Activated T-cell treated with anti-CD3 and anti-CD28 coated beads, Interleukin-2, amount 50 U/mL, for 4 hours (primary cell): ENCODE data around the gene CXCR5. TPM values are rescaled to one million over a fixed set of nuclear protein-coding genes. Genes with fewer than 3 reads are reported as not detected.

Experiments
- ATAC-seq, 2 donors: fragments of 200-7000 bp; cut with Tn5 transposase; one replicate each; pipeline ENCODE4 v1.10.0; 2021
- DNase-seq: peaks from one replicate; pipeline ENCODE4 v3.0.0-alpha.2; 2020
- H3K27me3 Mint-ChIP-seq: one replicate; pipeline ENCODE4 v1.8.0; 2021; ENCODE audit warnings: low read depth, mixed read lengths
- H3K36me3 Mint-ChIP-seq: one replicate; pipeline ENCODE4 v1.8.0; 2022; ENCODE audit warnings: mixed read lengths; ENCODE audit not compliant: insufficient read depth
- H3K4me1 Mint-ChIP-seq: one replicate; pipeline ENCODE4 v1.8.0; 2021; ENCODE audit warnings: low read depth, mixed read lengths
- H3K4me3 Mint-ChIP-seq: one replicate; pipeline ENCODE4 v1.8.0; 2021; ENCODE audit warnings: mild to moderate bottlenecking, moderate library complexity, mixed read lengths
- H3K9me3 Mint-ChIP-seq: one replicate; pipeline ENCODE4 v1.8.0; 2021; ENCODE audit warnings: mixed read lengths
- total RNA-seq, 3 donors: library from RNA; stranded (reverse); gene quantifications; one replicate each; pipeline ENCODE4 v1.2.1, GENCODE V29; 2021

Gene CXCR5
- total RNA-seq, 3 donors from 2014 or later: 17.6 to 30.8 (median 23.7) TPM

DNA sequence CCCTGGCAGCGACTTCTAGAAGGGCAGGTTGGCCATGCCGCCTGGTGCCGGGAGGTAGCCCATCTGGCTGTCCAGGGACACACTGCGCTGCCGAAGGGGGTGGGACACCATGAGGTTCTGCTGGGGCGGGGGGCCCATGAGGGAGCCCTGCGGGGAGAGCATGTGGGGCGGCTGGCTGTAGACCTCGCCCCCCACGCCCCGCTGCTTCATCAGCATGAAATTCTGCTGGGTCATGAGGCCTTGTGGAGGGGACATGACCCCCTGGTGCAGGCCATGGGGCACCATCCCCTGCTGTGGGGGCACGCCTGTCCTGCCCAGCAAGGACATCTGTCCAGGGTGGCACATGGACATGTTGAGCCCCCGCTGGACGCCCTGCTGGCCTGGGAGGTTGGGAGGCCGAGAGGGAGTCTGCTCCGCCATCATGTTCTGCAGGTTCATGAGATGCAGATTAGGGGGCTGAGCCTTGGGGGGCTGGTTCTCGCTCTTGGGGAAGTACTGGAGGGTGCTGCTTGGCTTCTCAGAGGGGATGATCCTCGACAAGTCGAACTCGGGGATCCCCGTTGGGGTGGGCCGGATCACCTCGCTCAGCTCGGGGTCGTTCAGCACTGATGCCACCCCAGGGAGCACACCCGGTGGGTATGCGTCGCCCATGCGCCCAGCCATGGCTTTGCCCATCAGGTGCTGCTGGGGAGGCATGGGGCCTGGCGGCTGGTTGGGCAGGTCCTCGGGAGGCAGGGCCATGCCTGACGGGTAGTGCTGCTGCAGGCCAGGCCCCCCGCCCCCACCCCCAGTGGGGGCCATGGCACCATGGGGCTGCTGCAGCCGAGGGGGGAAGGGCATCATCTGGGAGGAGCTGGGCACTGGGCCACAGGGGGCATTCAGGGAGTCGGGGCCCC lies 15.0 kb downstream of the CXCR5 start:
- Mint-ChIP-seq H3K36me3 (peaks cover 21% of the 10 kb centered on the region), H3K4me3 (no peak overlapping the region), H3K4me1 (peaks cover 42% of the 10 kb centered on the region), H3K27me3 (no peaks in the 10 kb centered on the region), H3K9me3 (no peaks in the 10 kb centered on the region)
- ATAC-seq: no peak
- DNase-seq: no peak

DNA sequence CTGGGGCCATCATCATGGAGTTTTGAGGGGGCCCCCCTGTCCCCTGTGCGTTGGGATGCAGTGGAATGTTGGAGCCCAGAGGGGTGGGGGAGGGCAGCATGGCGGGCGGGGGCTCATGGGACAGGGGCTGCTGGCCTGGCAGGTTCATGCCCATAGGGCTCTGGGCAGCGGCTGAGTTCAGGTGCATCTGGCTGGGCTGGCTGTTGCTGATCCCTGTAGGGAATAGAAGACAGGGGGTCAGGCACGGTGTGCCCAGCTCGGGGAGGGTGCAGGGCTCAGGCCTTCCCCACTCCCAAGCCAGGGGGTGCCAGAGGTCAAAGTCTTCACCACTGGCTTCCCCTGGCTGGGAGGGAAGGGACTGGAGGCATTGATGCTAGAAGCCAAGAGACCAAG lies 15.6 kb downstream of the CXCR5 start:
- Mint-ChIP-seq H3K36me3 (peaks cover 16% of the 10 kb centered on the region), H3K4me3 (no peak overlapping the region), H3K27me3 (no peaks in the 10 kb centered on the region), H3K9me3 (no peaks in the 10 kb centered on the region), H3K4me1 (peaks cover 36% of the 10 kb centered on the region)
- no peak for ATAC-seq
- no peak for DNase-seq

DNA sequence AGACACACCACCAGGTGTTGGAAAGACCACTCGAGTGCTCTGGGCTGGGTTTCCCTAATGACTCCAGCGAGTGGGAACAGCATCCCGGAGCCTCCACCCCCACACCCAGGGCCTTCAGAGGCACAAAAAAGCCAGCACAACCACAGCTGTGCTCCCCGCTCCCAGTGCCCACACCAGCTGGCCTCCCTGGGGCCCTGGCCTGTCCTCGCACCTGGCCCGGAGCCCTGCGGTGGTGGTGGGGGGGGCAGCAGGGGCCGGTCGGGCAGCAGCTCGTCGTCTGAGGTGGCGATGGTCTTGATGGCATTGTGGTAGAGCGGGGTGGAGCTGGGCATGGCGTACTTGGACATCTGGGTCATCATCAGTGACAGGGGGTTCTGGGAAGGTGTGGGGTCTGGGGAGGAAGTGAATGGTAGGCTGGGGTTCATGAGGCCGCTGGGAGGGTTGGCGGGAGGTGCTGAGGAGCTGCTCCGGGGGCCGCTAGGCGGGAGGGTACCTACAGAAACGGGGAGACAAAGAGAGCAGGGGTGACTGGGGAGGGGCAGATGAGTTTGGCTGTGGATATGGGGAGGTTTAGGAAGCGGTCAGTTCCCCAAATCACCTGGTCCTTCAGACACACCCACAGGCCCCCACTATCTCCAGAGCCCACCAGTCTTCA lies 16.1 kb downstream of the CXCR5 start:
- DNase-seq: no peak
- H3K27me3 Mint-ChIP-seq: no peaks in the 10 kb centered on the region
- H3K4me1 Mint-ChIP-seq: peaks cover 31% of the 10 kb centered on the region
- H3K9me3 Mint-ChIP-seq: no peaks in the 10 kb centered on the region
- H3K4me3 Mint-ChIP-seq: no peak overlapping the region
- H3K36me3 Mint-ChIP-seq: peaks cover 14% of the 10 kb centered on the region
- no peak for ATAC-seq

DNA sequence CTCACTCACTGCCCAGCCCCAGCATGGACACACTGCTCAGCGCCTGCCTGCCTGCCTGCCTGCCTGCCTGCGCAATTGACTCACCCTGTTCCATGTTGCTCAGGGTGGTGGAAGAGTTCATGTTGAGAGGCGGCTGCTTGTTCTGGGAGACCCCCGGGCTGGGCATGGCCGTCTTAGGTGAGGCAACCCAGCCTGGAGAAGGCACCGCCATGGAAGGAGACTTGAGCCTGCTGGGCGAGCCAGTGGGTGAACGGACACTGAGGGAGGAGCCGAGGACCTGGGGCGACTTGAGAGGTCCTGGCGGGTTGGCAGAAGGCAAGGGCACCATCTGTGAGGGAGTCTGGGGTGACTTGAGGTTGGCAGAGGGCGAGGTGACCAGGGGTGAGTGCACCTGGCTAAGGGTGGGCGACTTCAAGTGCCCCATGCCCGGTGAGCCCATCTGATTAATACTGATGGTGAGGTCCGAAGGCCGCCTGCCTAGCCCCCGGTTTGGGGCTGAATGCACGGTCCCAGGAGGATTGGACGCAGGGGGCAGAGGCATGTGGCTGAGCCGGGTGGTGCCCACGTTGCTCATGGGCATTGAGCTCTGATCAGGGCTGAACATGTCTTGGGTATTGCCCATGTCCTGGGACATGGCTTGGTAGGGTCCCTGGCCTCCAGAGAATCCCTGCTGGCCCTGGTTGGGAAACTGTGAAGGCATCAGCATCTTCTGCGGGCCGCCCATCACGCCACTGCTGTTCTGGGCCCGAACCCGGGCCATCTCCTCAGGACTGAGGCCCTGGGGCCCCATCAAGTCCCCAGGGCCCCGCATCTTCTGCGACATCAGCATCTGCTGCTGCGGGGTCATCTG lies 17.1 kb downstream of the CXCR5 start:
- ATAC-seq: no peak
- no peaks in the 10 kb centered on the region for H3K9me3 Mint-ChIP-seq
- peaks cover 21% of the 10 kb centered on the region for H3K4me1 Mint-ChIP-seq
- no peak overlapping the region for H3K4me3 Mint-ChIP-seq
- DNase-seq: no peak
- peaks cover 14% of the 10 kb centered on the region for H3K36me3 Mint-ChIP-seq
- H3K27me3 Mint-ChIP-seq: no peaks in the 10 kb centered on the region

DNA sequence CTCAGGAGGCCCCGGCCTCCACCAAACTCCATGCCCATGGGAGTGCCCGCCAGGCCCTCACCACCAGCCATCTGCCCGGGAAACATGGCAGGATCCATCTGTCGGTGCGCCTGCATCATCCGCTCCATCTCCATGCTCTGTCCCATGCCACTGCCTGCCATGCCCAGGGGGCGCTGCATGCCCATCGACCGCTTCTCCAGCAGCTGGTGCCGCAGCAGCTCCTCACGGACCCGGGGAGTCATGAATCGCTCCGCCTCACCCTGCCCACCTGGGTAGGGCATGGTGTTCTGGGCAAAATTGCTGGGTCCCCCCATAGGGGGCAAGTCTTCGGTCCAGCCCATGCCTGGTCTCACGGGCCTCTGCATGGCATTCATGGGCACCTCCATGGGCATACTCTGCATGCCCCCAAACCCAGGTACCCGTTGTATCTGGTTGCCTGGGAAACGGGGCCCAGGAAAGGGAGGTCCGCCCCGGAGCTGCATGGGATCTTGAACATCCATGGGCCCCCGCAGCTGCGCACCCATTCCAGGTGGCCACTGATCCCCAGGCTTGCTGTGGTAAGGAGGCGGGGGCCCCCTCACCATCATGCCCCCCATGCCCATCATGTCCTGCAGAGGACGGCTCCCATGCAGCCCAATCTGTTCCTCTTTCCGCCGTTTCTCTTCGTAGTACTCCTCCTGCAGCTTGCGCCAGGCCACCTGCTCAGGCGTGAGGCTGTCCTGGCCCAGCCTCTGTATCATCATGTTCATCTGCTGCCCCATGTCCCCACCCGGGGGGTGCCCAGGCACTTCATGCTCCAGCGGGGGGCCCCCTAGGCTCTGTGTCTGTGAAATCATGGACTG lies 18.0 kb downstream of the CXCR5 start:
- Mint-ChIP-seq H3K9me3 (no peaks in the 10 kb centered on the region), H3K4me3 (no peak overlapping the region), H3K36me3 (peaks cover 19% of the 10 kb centered on the region), H3K4me1 (peaks cover 18% of the 10 kb centered on the region), H3K27me3 (no peaks in the 10 kb centered on the region)
- no peak for ATAC-seq
- DNase-seq: no peak

DNA sequence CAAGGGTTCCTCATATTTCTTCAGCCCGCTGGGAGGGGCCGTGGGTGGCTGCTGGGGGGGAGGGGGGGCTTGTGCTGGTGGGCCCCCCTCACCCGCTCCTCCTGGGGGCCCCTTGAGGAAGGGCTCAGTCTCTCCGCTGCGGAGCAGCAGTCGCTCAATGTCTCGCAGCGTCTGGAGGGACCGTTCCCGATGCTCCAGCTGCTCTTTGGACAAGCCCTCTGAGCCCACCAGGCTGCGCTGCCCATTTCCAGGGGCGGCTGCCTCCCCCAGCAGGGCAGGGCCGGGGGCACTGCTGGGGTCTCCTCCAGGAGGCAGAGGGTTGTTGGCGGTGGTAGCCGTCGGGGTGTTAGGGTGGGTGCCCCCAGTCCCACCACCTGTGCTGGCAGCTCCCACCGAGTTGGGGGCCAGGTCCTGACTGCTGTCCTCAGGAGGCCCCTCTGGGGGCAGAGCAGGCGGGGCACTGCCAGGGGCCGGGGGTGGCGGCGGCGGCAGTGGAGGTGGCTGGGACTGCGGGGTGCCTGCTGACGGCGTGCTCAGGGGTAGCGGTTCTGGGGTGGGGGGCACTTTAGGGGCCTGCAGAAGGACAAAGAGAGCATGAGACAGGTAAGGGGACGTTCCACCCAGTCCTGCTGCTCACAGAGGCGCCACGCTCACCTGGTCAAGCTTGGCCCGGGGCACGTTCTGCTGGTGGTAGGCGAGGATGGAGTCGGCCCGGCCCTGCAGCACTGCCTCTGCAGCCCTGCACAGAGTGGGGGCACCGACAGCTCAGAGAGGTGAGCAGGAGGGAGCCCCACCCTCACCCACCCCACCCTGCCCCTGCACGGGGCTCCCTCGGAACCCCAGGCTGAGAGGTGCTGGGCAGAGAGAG lies 18.9 kb downstream of the CXCR5 start:
- Mint-ChIP-seq H3K9me3 (no peaks in the 10 kb centered on the region), H3K27me3 (no peaks in the 10 kb centered on the region), H3K4me3 (no peak overlapping the region), H3K4me1 (peaks cover 19% of the 10 kb centered on the region), H3K36me3 (peaks cover 20% of the 10 kb centered on the region)
- DNase-seq: no peak
- ATAC-seq: no peak

DNA sequence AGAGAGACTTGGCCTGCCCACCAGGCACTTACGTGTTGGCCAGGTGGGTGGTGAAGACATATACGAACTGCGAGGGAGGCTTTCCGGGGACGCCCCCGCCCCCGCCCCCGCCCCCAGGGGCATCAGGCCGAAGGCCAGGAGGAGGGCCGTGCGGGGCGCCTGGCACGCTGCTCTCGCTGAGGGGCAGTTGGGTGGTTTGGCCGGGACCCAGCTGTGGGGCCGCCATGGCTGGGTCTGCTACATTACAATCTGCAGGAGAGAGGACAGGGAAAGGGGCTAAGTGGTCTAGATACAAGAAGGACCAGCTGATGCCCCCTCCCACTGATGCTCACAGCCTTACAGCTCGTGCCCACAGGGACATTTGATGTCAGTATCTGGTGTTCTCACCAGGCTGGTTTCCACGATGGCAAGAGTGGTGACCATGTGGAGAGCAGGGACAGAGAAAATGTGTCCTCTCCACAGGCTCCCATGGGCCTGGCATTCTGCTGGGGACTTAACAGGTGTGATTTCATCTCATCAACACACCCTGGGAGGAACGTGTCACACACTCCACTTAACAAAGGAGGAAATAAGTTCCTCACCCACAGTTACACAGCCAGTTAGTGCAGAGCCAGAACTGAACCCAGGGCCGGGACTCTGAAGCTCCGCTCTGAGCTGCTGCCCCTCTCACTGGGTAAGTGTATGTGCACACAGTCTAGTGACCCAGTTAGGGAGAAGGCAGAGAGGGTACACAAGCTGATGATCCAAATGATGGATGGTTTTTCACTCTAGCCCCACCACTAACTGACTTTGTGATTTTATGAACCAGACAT lies 19.7 kb downstream of the CXCR5 start:
- Mint-ChIP-seq H3K4me1 (peaks cover 22% of the 10 kb centered on the region), H3K9me3 (no peaks in the 10 kb centered on the region), H3K36me3 (peaks cover 18% of the 10 kb centered on the region), H3K27me3 (no peaks in the 10 kb centered on the region), H3K4me3 (no peak overlapping the region)
- DNase-seq (no peak), ATAC-seq (no peak)

DNA sequence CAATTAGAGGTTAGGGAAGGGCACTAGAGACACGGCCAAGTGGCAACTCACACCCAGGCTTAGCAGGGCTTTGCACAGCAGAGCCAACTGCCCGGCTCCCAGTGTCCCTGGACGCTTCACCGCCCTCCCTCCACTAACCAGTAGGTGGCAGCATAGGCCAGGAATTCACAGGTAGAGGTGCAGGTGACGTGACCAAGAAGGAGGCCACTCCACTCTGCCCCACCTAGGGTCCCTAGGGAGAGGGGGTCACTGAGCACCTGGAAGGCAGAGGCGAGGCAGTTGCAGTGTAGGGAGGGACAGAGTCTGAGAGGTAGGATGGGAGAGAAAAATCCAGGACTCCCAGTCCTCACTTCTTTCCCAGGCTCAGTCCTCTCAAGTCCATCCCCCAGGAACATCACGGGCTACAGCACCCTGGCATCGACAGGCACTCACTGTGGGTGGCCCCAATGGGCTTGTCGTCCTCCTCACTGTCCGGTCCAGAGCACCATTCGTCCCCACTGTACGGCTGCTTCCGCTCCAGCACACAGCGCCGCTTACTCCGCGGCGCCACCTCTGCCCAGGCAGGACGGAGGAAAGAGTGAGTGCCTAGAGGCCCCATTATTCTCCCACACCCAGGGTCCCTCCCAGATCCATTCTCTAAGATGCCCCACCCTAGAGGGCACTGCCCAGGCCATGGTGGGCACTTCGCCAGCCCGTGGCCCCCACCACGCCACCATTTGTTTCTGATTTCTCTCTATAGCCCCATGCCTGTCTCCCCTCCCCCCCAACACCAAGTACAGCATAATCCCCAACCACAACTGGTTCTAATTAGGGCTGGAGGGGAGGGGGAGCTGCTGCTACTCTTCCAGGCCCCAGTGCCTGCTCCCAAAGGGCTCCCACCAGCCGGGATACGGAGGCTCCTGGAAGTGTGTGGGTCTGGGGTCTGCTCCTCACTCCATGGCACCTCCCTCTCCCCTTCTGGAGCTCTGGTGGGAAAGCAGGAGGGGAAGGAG lies 23.7 kb downstream of the CXCR5 start:
- H3K4me1 Mint-ChIP-seq: peaks cover 44% of the 10 kb centered on the region

DNA sequence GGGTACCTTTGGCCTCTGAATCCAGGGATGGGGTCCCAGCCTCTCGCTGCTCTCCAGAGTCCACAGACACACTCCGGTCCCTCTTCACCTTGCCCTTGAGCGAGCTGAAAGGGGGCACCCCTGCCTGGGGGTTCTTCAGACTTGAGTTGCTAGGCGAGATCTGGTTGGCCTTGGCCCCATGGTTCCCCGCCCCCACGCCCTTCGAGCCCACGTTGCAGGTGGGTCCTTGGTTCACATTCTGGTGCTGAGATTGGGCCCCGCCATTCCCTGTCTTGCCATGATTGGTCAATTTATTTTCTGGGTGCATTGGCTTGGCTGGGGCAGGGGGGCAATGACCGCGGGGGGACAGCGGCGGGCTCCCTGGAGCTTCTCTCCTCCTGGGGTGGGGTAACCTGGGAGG lies 24.6 kb downstream of the CXCR5 start:
- Mint-ChIP-seq H3K27me3 (no peaks in the 10 kb centered on the region), H3K4me3 (no peak overlapping the region), H3K36me3 (peaks cover 9% of the 10 kb centered on the region), H3K4me1 (peaks cover 53% of the 10 kb centered on the region), H3K9me3 (no peaks in the 10 kb centered on the region)
- DNase-seq (no peak), ATAC-seq (no peak)

More for the DNA sequence above, 23.7 kb downstream of the CXCR5 start:
- no peaks in the 10 kb centered on the region for H3K9me3 Mint-ChIP-seq
- peak; percentile 57 to 59 for ATAC-seq
- peaks cover 9% of the 10 kb centered on the region for H3K36me3 Mint-ChIP-seq
- no peaks in the 10 kb centered on the region for H3K27me3 Mint-ChIP-seq
- H3K4me3 Mint-ChIP-seq: no peak overlapping the region
- peak; percentile 86 for DNase-seq

DNA sequence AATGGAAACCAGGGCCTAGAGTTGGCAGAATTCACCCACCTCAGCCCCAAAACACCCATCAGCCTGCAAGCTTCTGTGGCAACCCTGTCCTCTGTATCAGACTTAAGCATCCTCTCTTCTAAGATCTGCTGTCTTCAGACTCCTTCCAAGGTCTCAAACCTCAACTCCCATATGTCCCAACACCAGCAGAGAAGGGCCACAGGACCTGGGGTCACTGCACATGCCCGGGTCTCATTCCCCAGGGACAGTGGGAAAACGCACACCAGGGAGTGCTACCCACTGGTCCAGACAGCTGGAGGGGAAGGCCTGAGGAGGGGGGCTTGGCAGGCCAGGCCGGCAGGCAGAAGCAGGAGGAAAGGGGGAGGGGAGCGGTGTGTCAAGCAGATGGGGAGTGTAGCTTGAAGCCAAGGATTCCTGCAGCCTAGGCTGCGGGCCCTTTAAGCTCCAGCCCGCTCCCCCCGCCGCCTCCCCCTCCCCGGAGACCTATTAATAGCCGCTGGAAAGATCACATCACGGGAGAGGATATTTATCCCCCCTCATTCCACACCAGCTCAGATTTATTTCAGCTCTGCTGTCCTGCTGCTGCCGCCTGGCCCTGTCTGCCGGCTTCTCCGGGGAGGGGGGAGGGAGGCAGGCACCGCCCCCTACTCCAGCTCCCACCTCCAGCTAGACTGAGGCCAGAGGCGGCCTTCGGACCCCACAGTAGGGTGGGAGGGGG lies 25.4 kb downstream of the CXCR5 start:
- H3K9me3 Mint-ChIP-seq: no peaks in the 10 kb centered on the region
- H3K36me3 Mint-ChIP-seq: peaks cover 9% of the 10 kb centered on the region
- ATAC-seq (no peak), DNase-seq (no peak)
- H3K4me1 Mint-ChIP-seq: peaks cover 57% of the 10 kb centered on the region
- H3K27me3 Mint-ChIP-seq: no peaks in the 10 kb centered on the region
- peak overlapping the region; percentile 26 for H3K4me3 Mint-ChIP-seq

DNA sequence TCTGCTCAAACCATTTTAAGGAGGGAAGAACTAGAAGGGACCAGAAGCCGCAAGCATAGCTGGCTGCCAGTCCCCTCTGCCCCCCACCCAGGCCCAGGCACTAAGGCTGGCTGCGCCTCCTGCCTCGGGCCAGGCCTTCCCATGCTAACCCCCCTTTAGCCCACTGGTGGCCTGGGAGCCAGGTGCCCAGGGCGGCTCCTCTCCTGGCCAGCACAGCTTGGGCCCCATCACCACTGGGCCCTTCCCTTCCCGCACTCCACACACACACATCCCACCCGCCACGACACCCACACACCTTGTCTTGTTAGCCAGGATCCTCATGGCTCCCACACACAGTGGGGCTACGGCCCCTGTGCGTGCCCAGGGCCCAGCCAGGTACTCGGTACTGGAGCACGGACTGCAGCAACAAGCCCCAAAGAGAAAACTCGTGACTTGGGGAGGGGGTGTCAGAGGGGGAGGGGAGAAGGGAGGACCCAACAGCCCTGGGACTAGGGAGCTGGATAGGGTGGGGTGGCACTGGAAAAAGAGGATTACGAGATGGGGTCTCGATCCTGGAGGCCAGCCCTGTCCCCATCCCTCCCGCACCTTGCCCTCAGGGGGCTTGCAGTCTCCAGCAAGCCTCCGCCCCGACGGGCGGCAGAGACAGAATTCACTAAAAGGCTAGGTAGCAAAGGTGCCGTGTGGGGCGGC lies 26.1 kb downstream of the CXCR5 start:
- Mint-ChIP-seq H3K4me1 (peaks cover 64% of the 10 kb centered on the region), H3K27me3 (no peaks in the 10 kb centered on the region), H3K4me3 (no peak overlapping the region), H3K9me3 (no peaks in the 10 kb centered on the region), H3K36me3 (peaks cover 9% of the 10 kb centered on the region)
- ATAC-seq (no peak), DNase-seq (no peak)
